Activated CD4-positive, alpha-beta T cell treated with anti-CD3 and anti-CD28 coated beads, Interleukin-2, amount 50 U/mL, for 48 hours (primary cell): ENCODE data around the gene CCT6A.
A peak's percentile ranks its signal among the peaks of the same experiment; 100 is the strongest.
"Not testable (repeated sequence)": the region's sequence is repeated elsewhere in the genome, so short reads cannot be mapped to it uniquely, and the experiment has no call there.

Source experiments
- DNase-seq, 2 experiments: peaks; one replicate each; pipeline ENCODE4 v3.0.0-alpha.2; 2020

Gene CCT6A

GRCh38 chr7:56053993-56054392 lies 2.4 kb downstream of the CCT6A start:
- no peak for DNase-seq

- DNase-seq, result no peak
Measured at GRCh38 chr7:56062382-56062781, 10.8 kb downstream of the CCT6A start.

- DNase-seq, result no peak
Measured at GRCh38 chr7:56063500-56063881, 11.9 kb downstream of the CCT6A start.

GRCh38 chr7:56063882-56064625 lies 12.5 kb downstream of the CCT6A start, which contains the start of gene SUMF2:
SUMF2 (plus strand) TSS chr7:56064286; CDS start chr7:56064312, 26 bp downstream.
- peak; percentile 89 to 91 for DNase-seq

- not testable (repeated sequence) for DNase-seq
Measured at GRCh38 chr7:56066376-56066775, 14.8 kb downstream of the CCT6A start.

- peak; percentile 74 to 80 for DNase-seq
Measured at GRCh38 chr7:56074371-56074791, 22.8 kb downstream of the CCT6A start.

- DNase-seq, result no peak
Measured at GRCh38 chr7:56077681-56078080, 26.1 kb downstream of the CCT6A start.

- no peak for DNase-seq
Measured at GRCh38 chr7:56078196-56078595, 26.6 kb downstream of the CCT6A start.

- no peak for DNase-seq
Measured at GRCh38 chr7:56079450-56080185, 28.1 kb downstream of the CCT6A start.

GRCh38 chr7:56080726-56081435 lies 29.3 kb downstream of the CCT6A start:
- DNase-seq, result not testable (repeated sequence)

- DNase-seq, result no peak
Measured at GRCh38 chr7:56081626-56082340, 30.2 kb downstream of the CCT6A start.

GRCh38 chr7:56083150-56083785 lies 31.7 kb downstream of the CCT6A start:
- DNase-seq, result no peak

GRCh38 chr7:56086761-56087160 lies 35.2 kb downstream of the CCT6A start:
- no peak for DNase-seq

- no peak for DNase-seq
Measured at GRCh38 chr7:56087445-56087844, 35.9 kb downstream of the CCT6A start.

GRCh38 chr7:56091591-56091990 lies 40.0 kb downstream of the CCT6A start:
- no peak for DNase-seq

- not testable (repeated sequence) for DNase-seq
Measured at GRCh38 chr7:56092388-56092787, 40.8 kb downstream of the CCT6A start.

GRCh38 chr7:56092789-56093531 lies 41.4 kb downstream of the CCT6A start, which contains the start of gene PHKG1:
PHKG1 (minus strand) TSS chr7:56092952; CDS start chr7:56088941, 4,011 bp downstream.
- no peak for DNase-seq

GRCh38 chr7:56097700-56098099 lies 46.1 kb downstream of the CCT6A start:
- DNase-seq, result no peak

- DNase-seq, result not testable (repeated sequence)
Measured at GRCh38 chr7:56098187-56099008, 46.8 kb downstream of the CCT6A start.

- DNase-seq, result no peak
Measured at GRCh38 chr7:56099653-56100052, 48.1 kb downstream of the CCT6A start.
